OCI-LY1 (cell line): ENCODE results near the gene OR2A25.

ENCODE experiments used
- CTCF ChIP-seq: fragments of 200-600 bp; sonication (generic), shearing (Covaris generic); IDR thresholded peaks from 2 replicates; pipeline ENCODE4 v1.5.1; 2017; ENCODE audit warnings: mild to moderate bottlenecking, antibody characterized with exemption, low read length, moderate library complexity, mixed read lengths
- EZH2 ChIP-seq: fragments of 200-600 bp; sonication (generic), shearing (Covaris generic); IDR thresholded peaks from 2 replicates; pipeline ENCODE4 v1.8.0; 2017; ENCODE audit warnings: borderline replicate concordance, mixed run types, mild to moderate bottlenecking, antibody characterized with exemption, low read length, moderate library complexity, mixed read lengths

- TF ChIP-seq CTCF = no peak
- no peak for TF ChIP-seq EZH2
Measured at GRCh38 chr7:144118341-144118740, 48.7 kb downstream of the OR2A25 start.
